ENCODE data around the gene COL6A2. TPM values are rescaled to one million over a fixed set of nuclear protein-coding genes. Genes with fewer than 3 reads are reported as not detected.

COL6A2 gene
- polyA plus RNA-seq, 2 donors: 120 to 161 TPM

DNA sequence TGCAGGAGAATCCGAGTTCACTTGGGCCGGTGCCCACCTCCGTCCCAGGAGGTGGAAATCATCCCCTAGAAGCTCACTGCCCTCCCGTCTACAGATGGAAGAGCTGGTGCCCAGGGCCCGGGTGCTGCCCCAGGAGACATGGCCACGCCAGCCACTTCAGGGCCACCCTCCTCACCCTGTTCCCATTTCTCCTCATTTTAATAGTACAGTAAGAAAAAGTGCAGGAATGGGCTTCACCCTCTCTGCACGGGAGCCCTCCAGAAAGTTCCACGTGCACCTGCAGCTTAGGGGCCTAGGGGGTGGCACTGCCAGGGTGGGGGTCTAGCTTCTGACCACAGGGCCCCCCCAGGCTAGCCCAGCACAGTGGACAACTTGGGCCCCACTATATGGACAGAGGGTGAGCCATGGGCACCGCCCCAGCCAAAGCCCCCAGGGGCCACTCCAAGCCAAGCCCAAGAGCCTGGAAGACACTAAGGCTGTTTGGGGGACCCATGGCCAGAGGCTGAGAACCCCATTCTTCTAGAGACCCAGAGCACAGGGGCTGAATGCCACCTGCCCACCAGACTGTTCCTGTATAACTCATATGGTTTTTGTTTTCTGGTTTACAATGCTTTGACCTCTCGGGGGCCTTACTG lies 60.9 kb downstream of the COL6A2 start:
- Histone ChIP-seq H3K4me3 (ENCODE audit: low read depth in 1 of 2, low read length in 2 of 2) (no peak overlapping the region), H3K36me3 (ENCODE audit: control insufficient read depth in 2 of 2, insufficient read depth in 2 of 2, low read length in 1 of 2) (no peaks in the 10 kb centered on the region), H3K4me1 (ENCODE audit: control insufficient read depth in 2 of 2, insufficient read depth in 2 of 2, low read length in 1 of 2) (peaks cover 0 to 2% of the 10 kb centered on the region in 2 donors), H3K27me3 (ENCODE audit: control insufficient read depth in 1 of 2, insufficient read depth in 2 of 2, low read length in 2 of 2) (no peaks in the 10 kb centered on the region), H3K27ac (ENCODE audit: low read depth in 2 of 2, low read length in 1 of 2) (no peak overlapping the region), H3K9me3 (ENCODE audit: control insufficient read depth in 2 of 2, insufficient read depth in 1 of 2, low read depth in 1 of 2, low read length in 1 of 2) (no peaks in the 10 kb centered on the region)
- 90 to 94% methylated on average over 10 of the region's 10 CpGs for WGBS, 2 donors

DNA sequence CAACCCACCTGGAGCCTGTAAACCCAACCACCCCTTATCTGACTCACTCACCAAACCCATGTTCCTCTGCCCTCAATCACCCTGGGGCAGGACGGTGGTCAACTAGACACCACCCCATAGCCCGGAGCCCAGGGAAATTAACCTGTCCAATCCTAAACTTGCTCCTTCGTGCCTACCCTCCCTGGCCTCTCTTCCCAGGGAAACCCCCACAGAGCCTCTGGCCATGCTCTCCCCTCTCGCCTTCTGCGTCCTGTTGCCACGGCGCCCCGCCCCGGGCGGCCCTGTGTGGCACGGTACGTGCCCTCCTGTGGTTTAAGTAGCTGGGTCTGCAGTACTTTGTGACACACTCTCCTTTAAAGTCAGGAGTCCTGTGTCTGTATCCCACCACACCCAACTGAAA lies 61.5 kb downstream of the COL6A2 start:
- no peak overlapping the region for H3K4me3 ChIP-seq (ENCODE audit: low read depth in 1 of 2, low read length in 2 of 2)
- H3K36me3 ChIP-seq (ENCODE audit: control insufficient read depth in 2 of 2, insufficient read depth in 2 of 2, low read length in 1 of 2): no peaks in the 10 kb centered on the region
- H3K4me1 ChIP-seq (ENCODE audit: control insufficient read depth in 2 of 2, insufficient read depth in 2 of 2, low read length in 1 of 2): peaks cover 0 to 2% of the 10 kb centered on the region in 2 donors
- no peaks in the 10 kb centered on the region for H3K27me3 ChIP-seq (ENCODE audit: control insufficient read depth in 1 of 2, insufficient read depth in 2 of 2, low read length in 2 of 2)
- 90 to 92% methylated on average over 12 of the region's 12 CpGs for WGBS, 2 donors
- no peaks in the 10 kb centered on the region for H3K9me3 ChIP-seq (ENCODE audit: control insufficient read depth in 2 of 2, insufficient read depth in 1 of 2, low read depth in 1 of 2, low read length in 1 of 2)
- H3K27ac ChIP-seq (ENCODE audit: low read depth in 2 of 2, low read length in 1 of 2): no peak overlapping the region

DNA sequence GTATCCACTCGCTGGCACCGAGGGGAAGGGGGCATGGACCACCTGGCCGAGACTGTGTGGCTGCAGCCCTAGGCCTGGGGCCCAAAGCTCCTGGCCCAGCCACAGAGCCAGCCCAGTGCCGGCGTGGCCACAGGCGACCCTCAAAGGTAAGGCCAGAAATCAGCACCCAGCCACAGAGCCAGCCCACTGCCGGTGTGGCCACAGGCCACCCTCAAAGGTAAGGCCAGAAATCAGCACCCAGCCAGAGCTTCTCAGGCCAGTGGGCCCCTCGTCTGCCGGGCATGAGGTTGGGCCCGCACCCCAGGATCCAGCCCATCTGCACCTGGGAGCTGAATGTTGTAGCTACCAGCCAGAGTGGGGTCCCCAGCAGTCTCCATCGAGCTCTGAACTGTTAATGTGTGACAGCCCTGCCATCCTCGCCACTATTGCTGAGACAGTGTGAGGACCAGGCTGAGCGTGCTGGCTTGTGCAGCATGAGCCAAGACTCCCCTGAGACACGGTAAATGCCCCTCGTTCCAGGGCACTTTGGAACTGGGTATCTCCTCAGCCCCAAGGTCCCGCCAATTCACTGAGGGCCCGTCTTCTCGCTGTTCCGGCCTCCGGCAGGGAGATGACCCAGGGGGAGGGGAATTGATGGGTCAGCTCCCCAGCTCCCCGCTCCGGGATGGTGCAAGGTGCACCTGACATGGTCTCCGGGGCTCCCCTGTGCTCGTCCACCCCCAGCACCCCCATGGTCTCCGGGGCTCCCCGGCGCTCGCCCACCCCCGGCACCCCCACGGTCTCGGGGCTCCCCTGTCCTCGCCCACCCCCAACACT lies 62.1 kb downstream of the COL6A2 start:
- Histone ChIP-seq H3K4me3 (ENCODE audit: low read depth in 1 of 2, low read length in 2 of 2) (no peak overlapping the region), H3K9me3 (ENCODE audit: control insufficient read depth in 2 of 2, insufficient read depth in 1 of 2, low read depth in 1 of 2, low read length in 1 of 2) (no peaks in the 10 kb centered on the region), H3K27ac (ENCODE audit: low read depth in 2 of 2, low read length in 1 of 2) (no peak overlapping the region), H3K27me3 (ENCODE audit: control insufficient read depth in 1 of 2, insufficient read depth in 2 of 2, low read length in 2 of 2) (no peaks in the 10 kb centered on the region), H3K4me1 (ENCODE audit: control insufficient read depth in 2 of 2, insufficient read depth in 2 of 2, low read length in 1 of 2) (peaks cover 0 to 2% of the 10 kb centered on the region in 2 donors), H3K36me3 (ENCODE audit: control insufficient read depth in 2 of 2, insufficient read depth in 2 of 2, low read length in 1 of 2) (no peaks in the 10 kb centered on the region)
- WGBS, 2 donors: 93 to 94% methylated on average over 31 to 32 of the region's 32 CpGs

DNA sequence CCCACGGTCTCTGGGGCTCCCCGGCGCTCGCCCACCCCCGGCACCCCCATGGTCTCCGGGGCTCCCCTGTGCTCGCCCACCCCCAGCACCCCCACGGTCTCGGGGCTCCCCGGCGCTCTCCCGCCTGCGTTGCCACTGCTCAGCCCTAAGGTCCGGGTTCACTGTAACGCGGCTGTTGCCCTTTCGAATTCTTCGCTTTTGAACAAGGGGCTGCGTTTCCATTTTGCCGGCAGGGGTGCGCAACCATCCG lies 62.7 kb downstream of the COL6A2 start:
- Histone ChIP-seq H3K4me1 (ENCODE audit: control insufficient read depth in 2 of 2, insufficient read depth in 2 of 2, low read length in 1 of 2) (peaks cover 0 to 2% of the 10 kb centered on the region in 2 donors), H3K27ac (ENCODE audit: low read depth in 2 of 2, low read length in 1 of 2) (no peak overlapping the region), H3K36me3 (ENCODE audit: control insufficient read depth in 2 of 2, insufficient read depth in 2 of 2, low read length in 1 of 2) (no peaks in the 10 kb centered on the region), H3K9me3 (ENCODE audit: control insufficient read depth in 2 of 2, insufficient read depth in 1 of 2, low read depth in 1 of 2, low read length in 1 of 2) (no peaks in the 10 kb centered on the region), H3K4me3 (ENCODE audit: low read depth in 1 of 2, low read length in 2 of 2) (no peak overlapping the region), H3K27me3 (ENCODE audit: control insufficient read depth in 1 of 2, insufficient read depth in 2 of 2, low read length in 2 of 2) (no peaks in the 10 kb centered on the region)
- 92 to 99% methylated on average over 20 to 22 of the region's 22 CpGs for WGBS, 2 donors

DNA sequence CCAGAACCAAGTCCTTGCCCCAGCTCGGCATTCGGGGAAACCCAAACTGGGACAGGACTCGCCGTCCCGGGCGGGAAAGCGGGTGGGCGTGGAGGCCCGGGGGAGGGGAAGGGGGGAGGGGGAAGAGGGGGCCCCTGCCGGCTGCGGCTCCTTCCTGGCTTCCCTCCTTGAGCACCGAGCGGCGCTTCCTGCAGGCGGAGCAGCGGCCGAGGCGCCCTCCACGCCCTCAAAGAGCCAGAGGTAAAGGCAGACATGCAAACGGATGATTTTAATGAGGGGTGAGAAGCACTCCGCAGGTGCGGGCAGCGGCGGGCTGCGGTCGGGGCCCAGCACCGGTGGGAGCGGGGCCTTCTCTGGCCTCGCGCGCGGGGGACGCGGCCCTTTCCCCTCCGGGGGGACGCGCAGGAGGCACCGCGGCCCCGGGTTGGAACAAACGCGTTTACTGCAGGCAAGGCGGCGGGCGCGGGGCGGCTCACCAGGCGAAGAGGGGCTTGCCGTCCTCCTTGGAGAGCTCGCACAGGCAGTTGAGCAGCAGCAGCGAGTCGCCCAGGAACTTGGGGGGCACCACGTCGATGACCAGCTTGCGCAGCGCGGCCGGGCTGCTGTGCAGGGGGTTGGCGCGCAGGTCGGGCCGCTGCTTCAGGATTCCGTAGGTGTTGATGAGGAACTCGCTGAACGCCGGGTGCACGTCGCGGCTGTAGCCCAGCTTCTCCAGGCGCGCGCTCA lies 63.2 kb downstream of the COL6A2 start:
- Histone ChIP-seq H3K4me3 (ENCODE audit: low read depth in 1 of 2, low read length in 2 of 2) (no peak overlapping the region), H3K36me3 (ENCODE audit: control insufficient read depth in 2 of 2, insufficient read depth in 2 of 2, low read length in 1 of 2) (no peaks in the 10 kb centered on the region), H3K27ac (ENCODE audit: low read depth in 2 of 2, low read length in 1 of 2) (no peak overlapping the region), H3K4me1 (ENCODE audit: control insufficient read depth in 2 of 2, insufficient read depth in 2 of 2, low read length in 1 of 2) (peaks cover 0 to 2% of the 10 kb centered on the region in 2 donors), H3K27me3 (ENCODE audit: control insufficient read depth in 1 of 2, insufficient read depth in 2 of 2, low read length in 2 of 2) (no peaks in the 10 kb centered on the region), H3K9me3 (ENCODE audit: control insufficient read depth in 2 of 2, insufficient read depth in 1 of 2, low read depth in 1 of 2, low read length in 1 of 2) (no peaks in the 10 kb centered on the region)
- 62 to 96% methylated on average over 56 to 71 of the region's 72 CpGs for WGBS, 2 donors

DNA sequence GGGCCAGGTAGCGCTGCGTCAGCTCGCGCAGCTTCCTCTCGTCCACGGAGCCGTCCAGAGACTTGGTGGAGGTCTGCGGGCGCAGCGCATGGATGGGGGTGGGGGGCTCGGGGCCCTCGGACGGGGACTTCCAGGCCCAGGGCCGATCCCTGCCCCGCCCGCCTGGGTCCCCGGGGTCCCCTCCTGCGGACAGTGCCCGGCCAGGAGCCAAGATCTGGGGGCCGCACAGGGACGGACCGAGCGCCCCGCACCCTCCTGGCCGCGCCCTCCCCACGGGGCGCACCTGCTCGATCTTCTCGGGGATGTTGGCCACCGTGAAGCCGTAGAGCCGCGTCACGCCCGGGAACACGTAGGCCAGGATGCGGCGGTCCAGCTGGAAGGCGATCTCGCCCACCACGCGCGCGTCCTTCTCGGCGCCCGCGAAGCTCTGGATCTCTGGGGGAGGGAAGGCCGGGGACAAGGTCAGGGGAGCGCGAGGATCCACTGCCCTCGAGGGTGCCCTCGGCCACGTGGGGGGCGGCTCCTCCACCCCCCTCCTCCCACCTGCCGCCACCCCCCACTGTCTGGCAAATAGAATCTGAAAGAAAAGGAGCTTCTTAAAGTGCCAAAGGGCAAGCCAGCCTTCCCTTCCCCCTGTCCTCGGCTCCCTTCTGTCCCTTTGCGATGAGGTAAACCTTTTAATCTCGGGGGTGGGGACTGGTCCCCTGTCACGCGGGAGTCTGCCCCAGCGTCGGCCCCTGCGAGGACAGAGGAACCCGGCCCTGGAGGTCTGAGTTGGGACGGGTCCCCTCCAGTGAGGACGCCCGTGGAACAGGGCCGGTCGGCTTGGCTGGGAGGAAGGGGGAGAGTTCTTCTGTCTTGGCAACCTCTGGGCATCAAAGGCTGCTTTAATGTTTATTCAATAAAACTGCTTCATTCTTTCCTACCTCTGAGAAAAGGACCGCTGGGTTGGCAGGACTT lies 64.0 kb downstream of the COL6A2 start:
- H3K9me3 ChIP-seq (ENCODE audit: control insufficient read depth in 2 of 2, insufficient read depth in 1 of 2, low read depth in 1 of 2, low read length in 1 of 2): no peaks in the 10 kb centered on the region
- 69 to 87% methylated on average over 66 to 72 of the region's 72 CpGs for WGBS, 2 donors
- no peaks in the 10 kb centered on the region for H3K27me3 ChIP-seq (ENCODE audit: control insufficient read depth in 1 of 2, insufficient read depth in 2 of 2, low read length in 2 of 2)
- H3K4me1 ChIP-seq (ENCODE audit: control insufficient read depth in 2 of 2, insufficient read depth in 2 of 2, low read length in 1 of 2): peaks cover 0 to 2% of the 10 kb centered on the region in 2 donors
- no peak overlapping the region for H3K27ac ChIP-seq (ENCODE audit: low read depth in 2 of 2, low read length in 1 of 2)
- H3K4me3 ChIP-seq (ENCODE audit: low read depth in 1 of 2, low read length in 2 of 2): no peak overlapping the region
- H3K36me3 ChIP-seq (ENCODE audit: control insufficient read depth in 2 of 2, insufficient read depth in 2 of 2, low read length in 1 of 2): no peaks in the 10 kb centered on the region

DNA sequence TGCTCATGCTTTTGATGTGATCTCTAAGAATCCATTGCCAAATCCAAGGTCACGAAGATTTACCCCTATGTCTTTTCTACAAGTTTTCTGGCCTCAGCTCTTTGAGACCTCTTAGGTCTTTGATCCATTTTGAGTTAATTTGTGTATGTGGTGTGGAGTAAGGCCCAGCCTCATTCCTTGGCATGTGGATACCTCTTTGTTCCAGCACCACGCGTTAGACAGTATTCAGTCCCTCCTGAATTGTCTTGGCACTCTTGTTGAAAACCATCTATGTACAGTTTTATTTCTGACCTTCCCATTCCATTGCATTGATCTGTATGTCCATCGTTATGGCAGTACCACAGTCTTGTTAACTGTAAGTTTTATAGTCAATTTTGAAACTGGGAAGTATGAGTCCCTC lies 65.5 kb downstream of the COL6A2 start:
- Histone ChIP-seq H3K9me3 (ENCODE audit: control insufficient read depth in 2 of 2, insufficient read depth in 1 of 2, low read depth in 1 of 2, low read length in 1 of 2) (no peaks in the 10 kb centered on the region), H3K36me3 (ENCODE audit: control insufficient read depth in 2 of 2, insufficient read depth in 2 of 2, low read length in 1 of 2) (no peaks in the 10 kb centered on the region), H3K4me3 (ENCODE audit: low read depth in 1 of 2, low read length in 2 of 2) (no peak overlapping the region), H3K27me3 (ENCODE audit: control insufficient read depth in 1 of 2, insufficient read depth in 2 of 2, low read length in 2 of 2) (no peaks in the 10 kb centered on the region), H3K27ac (ENCODE audit: low read depth in 2 of 2, low read length in 1 of 2) (no peak overlapping the region), H3K4me1 (ENCODE audit: control insufficient read depth in 2 of 2, insufficient read depth in 2 of 2, low read length in 1 of 2) (peaks cover 0 to 2% of the 10 kb centered on the region in 2 donors)
- WGBS, 2 donors: 75 to 90% methylated on average over 4 of the region's 4 CpGs

DNA sequence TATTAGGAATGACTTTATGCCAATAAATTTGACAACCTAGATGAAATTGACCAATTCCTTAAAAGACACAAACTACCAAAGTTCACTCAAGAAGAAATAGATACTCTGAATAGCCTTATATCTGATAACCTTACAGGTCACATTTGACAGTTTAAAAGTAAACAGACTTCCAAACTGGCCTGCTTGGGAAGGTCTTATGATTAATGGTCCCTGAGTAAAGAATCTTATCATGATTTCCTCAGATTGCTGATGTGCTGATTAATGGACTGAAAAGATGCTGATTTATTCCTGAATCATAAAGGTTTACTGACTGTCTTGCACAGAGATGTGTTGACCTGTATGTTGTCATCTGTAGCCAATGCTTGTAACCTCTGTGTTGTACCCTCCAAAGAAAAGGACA lies 67.2 kb downstream of the COL6A2 start:
- Histone ChIP-seq H3K4me1 (ENCODE audit: control insufficient read depth in 2 of 2, insufficient read depth in 2 of 2, low read length in 1 of 2) (peaks cover 0 to 2% of the 10 kb centered on the region in 2 donors), H3K4me3 (ENCODE audit: low read depth in 1 of 2, low read length in 2 of 2) (no peak overlapping the region), H3K27me3 (ENCODE audit: control insufficient read depth in 1 of 2, insufficient read depth in 2 of 2, low read length in 2 of 2) (no peaks in the 10 kb centered on the region), H3K36me3 (ENCODE audit: control insufficient read depth in 2 of 2, insufficient read depth in 2 of 2, low read length in 1 of 2) (no peaks in the 10 kb centered on the region), H3K9me3 (ENCODE audit: control insufficient read depth in 2 of 2, insufficient read depth in 1 of 2, low read depth in 1 of 2, low read length in 1 of 2) (no peaks in the 10 kb centered on the region), H3K27ac (ENCODE audit: low read depth in 2 of 2, low read length in 1 of 2) (no peak overlapping the region)

DNA sequence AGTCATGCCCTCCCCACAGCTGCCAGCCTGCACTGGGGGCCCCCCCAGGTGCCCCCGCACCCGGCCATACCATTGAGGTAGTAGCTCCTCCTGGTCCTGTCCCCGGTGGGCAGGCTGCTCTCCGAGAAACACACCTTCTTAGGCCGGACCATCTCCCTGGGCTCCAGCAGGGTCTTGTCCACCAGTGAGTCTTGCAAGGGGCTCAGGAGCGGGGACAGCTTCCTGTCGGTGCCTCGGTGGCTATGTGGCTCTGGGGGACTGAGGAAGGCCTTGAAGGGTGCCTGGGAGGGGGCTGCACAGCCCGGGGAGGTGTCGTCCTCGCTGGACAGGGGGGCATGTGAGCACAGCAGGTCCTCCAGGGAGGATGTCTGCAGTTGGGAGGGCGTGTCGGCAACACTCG lies 70.3 kb downstream of the COL6A2 start:
- Histone ChIP-seq H3K4me1 (ENCODE audit: control insufficient read depth in 2 of 2, insufficient read depth in 2 of 2, low read length in 1 of 2) (no peaks in the 10 kb centered on the region), H3K9me3 (ENCODE audit: control insufficient read depth in 2 of 2, insufficient read depth in 1 of 2, low read depth in 1 of 2, low read length in 1 of 2) (peaks cover 0 to 1% of the 10 kb centered on the region in 2 donors), H3K4me3 (ENCODE audit: low read depth in 1 of 2, low read length in 2 of 2) (no peak overlapping the region), H3K27me3 (ENCODE audit: control insufficient read depth in 1 of 2, insufficient read depth in 2 of 2, low read length in 2 of 2) (no peaks in the 10 kb centered on the region), H3K36me3 (ENCODE audit: control insufficient read depth in 2 of 2, insufficient read depth in 2 of 2, low read length in 1 of 2) (no peaks in the 10 kb centered on the region), H3K27ac (ENCODE audit: low read depth in 2 of 2, low read length in 1 of 2) (no peak overlapping the region)
- 86 to 87% methylated on average over 14 of the region's 14 CpGs for WGBS, 2 donors
